Left lung (tissue), 10 donors: ENCODE measurements around the gene ZC3H12C. TPM values are rescaled to one million over a fixed set of nuclear protein-coding genes. Genes with fewer than 3 reads are reported as not detected.
A peak's percentile ranks its signal among the peaks of the same experiment; 100 is the strongest.

ENCODE experiments used
- ATAC-seq: fragments of 200-7000 bp; cut with Tn5 transposase; one replicate; pipeline ENCODE4 v1.9.1; 2020; ENCODE audit warnings: moderate library complexity
- DNase-seq, 4 donors: peaks; one replicate each; pipeline ENCODE4 v3.0.0-alpha.2; 2013 to 2020
- H3K27ac ChIP-seq, 2 donors: fragments of 200-600 bp; sonication (generic) in 1 of 2; one replicate each; pipeline versions ENCODE4 v1.5.0 to v1.8.0; 2020 to 2021
- H3K27me3 ChIP-seq, 2 donors: fragments of 200-600 bp; sonication (generic) in 1 of 2; one replicate each; pipeline versions ENCODE4 v1.5.0 to v1.8.0; 2020 to 2021
- H3K36me3 ChIP-seq, 2 donors: fragments of 200-600 bp; sonication (generic) in 1 of 2; one replicate each; pipeline versions ENCODE4 v1.5.0 to v1.8.0; 2020 to 2021
- H3K4me1 ChIP-seq, 2 donors: fragments of 200-600 bp; one replicate each; pipeline ENCODE4 v1.8.0; 2021
- H3K4me3 ChIP-seq, 2 donors: fragments of 200-600 bp; sonication (generic) in 1 of 2; one replicate each; pipeline versions ENCODE4 v1.5.0 to v1.8.0; 2020 to 2021; ENCODE audit warnings: mild to moderate bottlenecking in 1 of 2
- H3K9me3 ChIP-seq, 2 donors: fragments of 200-600 bp; sonication (generic) in 1 of 2; one replicate each; pipeline versions ENCODE4 v1.5.0 to v1.8.0; 2020 to 2021
- CTCF ChIP-seq, 2 donors: fragments of 200-600 bp; sonication (generic) in 1 of 2; IDR thresholded peaks; one replicate each; pipeline versions ENCODE4 v1.5.0 to v1.8.0; 2021; ENCODE audit warnings: antibody characterized with exemption in 2 of 2
- intact Hi-C, 2 donors: fragments of 100-400 bp; cut with DNase I; formaldehyde crosslinking; loops; one replicate each; pipeline versions ENCODE4 v1.11.2 to v1.14.2; 2022
- polyA plus RNA-seq, 6 donors: library from polyadenylated mRNA; unstranded; fragments of 120-200 nt; gene quantifications; one replicate each; pipeline ENCODE4 v1.2.1, GENCODE V29; 2013; ENCODE audit not compliant: insufficient read length in 6 of 6
- total RNA-seq, 2 donors: library from RNA; stranded (reverse); fragmentation: NEBNext Ultra II Directional; extraction: Animal tissue kit (Norgen Biotek cat#: 25700); gene quantifications; one replicate each; pipeline ENCODE4 v1.2.1, GENCODE V29; 2021
- donor health status: DM: no; HTN: yes; CAD: no.
- donor health status: DM: no; HTN: no; CAD: no.

The ZC3H12C gene
- total and polyA plus RNA-seq, 8 donors: 7.4 to 16.2 (median 9.2) TPM

GRCh38 chr11:110049501-110050200 lies 43.5 kb upstream of the ZC3H12C start:
- H3K4me1 ChIP-seq: no peaks in the 10 kb centered on the region
- peaks cover 0 to 19% of the 10 kb centered on the region in 2 donors for H3K9me3 ChIP-seq
- intact Hi-C loops: no loop called here
- no peaks in the 10 kb centered on the region for H3K27me3 ChIP-seq
- DNase-seq (peak in 1 of 4 donors; percentile 55), ATAC-seq (no peak)
- H3K4me3 ChIP-seq: no peak overlapping the region
- no peak overlapping the region for H3K27ac ChIP-seq
- no peaks in the 10 kb centered on the region for H3K36me3 ChIP-seq
- TF ChIP-seq CTCF (IDR thresholded peaks at IDR 0.05): no peak

GRCh38 chr11:110050201-110050506 lies 43.0 kb upstream of the ZC3H12C start:
- TF ChIP-seq CTCF (IDR thresholded peaks at IDR 0.05): no peak
- Histone ChIP-seq H3K27ac (no peak overlapping the region), H3K27me3 (no peaks in the 10 kb centered on the region), H3K36me3 (no peaks in the 10 kb centered on the region), H3K4me1 (no peaks in the 10 kb centered on the region), H3K9me3 (peaks cover 0 to 19% of the 10 kb centered on the region in 2 donors), H3K4me3 (no peak overlapping the region)
- DNase-seq (no peak), ATAC-seq (no peak)
- intact Hi-C loops: no loop called here

- Histone ChIP-seq H3K27ac (no peak overlapping the region), H3K4me1 (no peaks in the 10 kb centered on the region), H3K4me3 (no peak overlapping the region), H3K36me3 (no peaks in the 10 kb centered on the region), H3K9me3 (peaks cover 0 to 19% of the 10 kb centered on the region in 2 donors), H3K27me3 (no peaks in the 10 kb centered on the region)
- TF ChIP-seq CTCF (IDR thresholded peaks at IDR 0.05): no peak
- ATAC-seq (no peak), DNase-seq (no peak)
- intact Hi-C loops: no loop called here
Measured at GRCh38 chr11:110053848-110054414, 39.3 kb upstream of the ZC3H12C start.

GRCh38 chr11:110056956-110057355 lies 36.2 kb upstream of the ZC3H12C start:
- no peaks in the 10 kb centered on the region for H3K36me3 ChIP-seq
- ATAC-seq: no peak
- no peaks in the 10 kb centered on the region for H3K4me1 ChIP-seq
- no peak overlapping the region for H3K27ac ChIP-seq
- H3K27me3 ChIP-seq: no peaks in the 10 kb centered on the region
- H3K9me3 ChIP-seq: peaks cover 0 to 19% of the 10 kb centered on the region in 2 donors
- DNase-seq: no peak
- TF ChIP-seq CTCF (IDR thresholded peaks at IDR 0.05): no peak
- H3K4me3 ChIP-seq: no peak overlapping the region
- intact Hi-C loops: no loop called here

GRCh38 chr11:110059706-110060463 lies 33.3 kb upstream of the ZC3H12C start:
- no peak for DNase-seq
- Histone ChIP-seq H3K36me3 (no peaks in the 10 kb centered on the region), H3K4me1 (no peaks in the 10 kb centered on the region), H3K9me3 (no peaks in the 10 kb centered on the region), H3K27ac (no peak overlapping the region), H3K4me3 (no peak overlapping the region), H3K27me3 (no peaks in the 10 kb centered on the region)
- intact Hi-C loops: no loop called here
- TF ChIP-seq CTCF (IDR thresholded peaks at IDR 0.05): no peak
- no peak for ATAC-seq
